ENCODE results near the gene C1QL1.

C1QL1 gene

GRCh38 chr17:44968225-44969143 is at the start of gene C1QL1:
C1QL1 (minus strand) TSS chr17:44968303; CDS start chr17:44968048, 255 bp downstream.
- peak; percentile 94 for DNase-seq

- DNase-seq: no peak
These were observed 48.7 kb upstream of the C1QL1 start for GRCh38 chr17:45016823-45017222.

DNA sequence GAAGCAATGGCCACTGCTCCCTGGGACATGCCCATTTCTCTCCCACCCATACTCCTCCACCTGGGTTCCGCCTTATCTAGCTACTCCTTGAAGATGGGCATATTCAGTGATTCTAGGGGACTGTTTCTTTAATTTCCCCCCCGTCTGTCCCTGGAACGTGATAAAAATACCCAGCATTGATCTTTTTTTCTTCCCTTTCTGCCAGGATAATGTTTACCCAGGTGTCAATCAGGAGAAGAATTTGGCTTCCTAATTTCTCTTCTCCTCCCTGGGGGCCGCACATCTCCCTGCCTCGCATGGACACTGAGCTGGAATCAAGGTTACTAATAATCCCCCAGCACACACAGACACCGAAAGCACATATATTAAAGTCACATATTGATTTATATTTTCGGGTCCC is 48.1 kb upstream of the C1QL1 start:
- no peak for DNase-seq

- no peak for DNase-seq
These were observed 45.2 kb upstream of the C1QL1 start for GRCh38 chr17:45013021-45013997.

GRCh38 chr17:45011767-45012166 is 43.7 kb upstream of the C1QL1 start:
- DNase-seq: no peak

DNA sequence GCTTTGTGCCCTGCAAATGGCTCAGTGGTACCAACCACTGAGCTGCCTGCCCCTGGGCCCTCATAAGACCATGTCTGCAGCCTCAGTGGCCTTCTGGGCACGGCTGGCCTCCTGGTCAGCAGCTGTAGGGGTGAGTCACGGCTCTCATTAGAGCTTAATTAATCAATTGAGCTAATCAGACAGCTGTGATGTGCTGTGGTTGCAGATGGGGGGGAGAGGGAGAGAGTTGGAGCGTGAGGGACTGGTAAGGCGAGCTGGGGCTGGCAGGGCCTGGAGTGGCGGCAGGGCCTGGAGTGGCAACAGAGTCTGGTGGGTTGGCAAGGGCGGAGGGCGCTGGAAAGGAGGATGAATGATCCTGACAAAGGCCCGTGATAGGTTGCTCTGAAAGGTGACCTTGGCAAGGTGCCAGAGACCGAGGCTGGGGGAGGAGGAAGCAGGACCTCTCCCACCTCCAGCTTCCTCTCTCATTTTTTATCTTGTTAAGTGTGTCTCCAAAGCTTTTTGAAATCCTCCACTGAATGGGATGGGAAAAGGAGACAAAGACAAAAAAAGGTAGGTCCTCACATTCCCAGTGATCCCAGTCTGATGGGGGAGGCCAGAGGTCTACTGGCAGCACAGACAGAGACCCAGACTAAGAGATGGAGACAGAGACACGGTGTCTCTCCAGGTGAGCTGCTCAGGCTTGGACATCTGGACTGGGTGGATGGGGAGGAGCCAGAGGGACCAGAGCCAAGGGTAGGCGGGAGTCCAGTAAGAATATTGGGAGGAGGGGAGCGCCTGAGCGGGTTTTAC is 41.8 kb upstream of the C1QL1 start:
- DNase-seq: no peak

DNA sequence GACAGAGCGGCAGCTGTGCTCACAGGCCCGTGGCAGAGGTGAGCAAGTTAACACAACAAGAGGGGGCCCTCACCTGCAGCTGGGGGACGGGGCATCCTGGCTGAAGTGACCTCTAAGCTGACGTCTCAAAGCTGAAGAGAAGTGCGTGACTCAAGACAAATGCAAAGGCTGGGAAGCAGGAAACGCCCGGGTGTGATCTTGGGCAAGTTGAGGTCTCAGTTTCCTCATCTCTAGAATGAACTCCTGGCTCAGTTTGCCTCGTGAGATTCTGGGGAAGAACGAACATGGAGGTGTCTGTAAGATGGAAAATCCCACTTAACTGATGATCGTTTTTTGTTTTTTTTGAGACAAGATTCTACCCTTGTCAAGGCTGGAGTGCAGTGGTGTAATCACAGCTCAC is 40.1 kb upstream of the C1QL1 start:
- no peak for DNase-seq

DNA sequence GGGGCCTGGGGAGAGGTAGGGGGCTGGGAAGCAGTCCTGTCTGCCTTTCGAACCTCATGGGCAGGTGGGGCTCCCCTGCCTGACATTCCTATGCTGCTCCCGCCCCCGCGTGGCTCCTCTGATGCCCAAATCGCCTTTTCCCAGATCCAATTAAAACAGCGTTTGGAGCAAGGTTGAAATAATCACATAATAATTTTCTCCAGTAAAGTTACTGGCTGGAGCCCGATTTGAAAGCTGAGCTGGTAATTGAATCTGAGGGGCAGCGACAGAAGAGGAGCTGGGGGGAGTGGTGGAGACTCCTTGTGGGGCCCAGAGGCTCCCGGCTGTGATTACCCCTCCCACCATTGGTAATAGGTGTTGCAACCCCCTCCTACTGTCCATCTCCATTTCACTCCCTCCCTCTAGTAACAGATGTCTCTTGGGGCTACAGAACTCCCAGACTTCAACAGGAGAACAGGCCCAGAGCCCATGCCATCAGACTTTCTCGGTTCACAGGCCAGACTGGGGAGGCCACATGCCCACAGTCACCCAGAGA is 38.9 kb upstream of the C1QL1 start:
- DNase-seq: no peak

GRCh38 chr17:45005700-45006099 is 37.6 kb upstream of the C1QL1 start:
- no peak for DNase-seq

- no peak for DNase-seq
These were observed 36.3 kb upstream of the C1QL1 start for GRCh38 chr17:45004388-45004787.

GRCh38 chr17:45003877-45004276 is 35.8 kb upstream of the C1QL1 start:
- no peak for DNase-seq

DNA sequence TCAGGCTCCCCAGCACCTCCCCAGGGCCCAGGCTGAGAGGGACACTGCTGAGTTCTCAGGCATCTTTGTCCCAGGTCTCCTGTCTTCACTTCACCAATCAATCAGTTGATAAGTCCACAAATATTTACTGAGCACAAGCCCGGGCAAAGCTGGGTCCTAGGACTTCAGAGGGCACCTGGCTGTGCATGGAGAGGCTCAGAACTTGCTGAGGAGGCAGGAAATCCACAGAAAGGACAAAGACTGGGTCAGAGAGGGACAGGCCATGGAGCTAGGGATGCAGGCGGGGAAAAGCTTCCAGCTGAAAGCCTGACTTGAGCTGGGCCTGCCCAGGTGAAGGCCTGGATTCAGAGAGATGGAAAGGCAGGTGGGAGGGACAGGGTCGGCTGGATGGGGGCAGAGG is 33.2 kb upstream of the C1QL1 start:
- no peak for DNase-seq

DNA sequence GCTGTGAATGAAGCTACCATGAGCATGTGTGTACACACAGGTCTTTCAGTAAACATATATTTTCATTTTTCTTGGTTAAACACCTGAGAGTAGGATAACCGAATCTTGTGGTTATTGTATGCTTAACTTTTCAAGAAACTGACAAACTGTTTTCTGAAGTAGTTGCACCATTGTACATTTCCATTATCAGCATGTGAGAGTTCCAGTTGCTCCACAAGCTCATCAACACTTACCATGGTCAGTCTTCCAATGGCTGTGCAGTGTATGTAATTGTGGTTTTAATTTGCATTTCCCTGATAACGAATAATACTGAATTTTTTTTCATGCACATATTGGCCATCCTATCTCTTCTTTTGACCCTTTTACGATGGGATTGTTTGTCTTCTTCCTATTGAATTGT is 31.3 kb upstream of the C1QL1 start:
- DNase-seq: no peak

- no peak for DNase-seq
These were observed 30.5 kb upstream of the C1QL1 start for GRCh38 chr17:44998646-44999045.

DNA sequence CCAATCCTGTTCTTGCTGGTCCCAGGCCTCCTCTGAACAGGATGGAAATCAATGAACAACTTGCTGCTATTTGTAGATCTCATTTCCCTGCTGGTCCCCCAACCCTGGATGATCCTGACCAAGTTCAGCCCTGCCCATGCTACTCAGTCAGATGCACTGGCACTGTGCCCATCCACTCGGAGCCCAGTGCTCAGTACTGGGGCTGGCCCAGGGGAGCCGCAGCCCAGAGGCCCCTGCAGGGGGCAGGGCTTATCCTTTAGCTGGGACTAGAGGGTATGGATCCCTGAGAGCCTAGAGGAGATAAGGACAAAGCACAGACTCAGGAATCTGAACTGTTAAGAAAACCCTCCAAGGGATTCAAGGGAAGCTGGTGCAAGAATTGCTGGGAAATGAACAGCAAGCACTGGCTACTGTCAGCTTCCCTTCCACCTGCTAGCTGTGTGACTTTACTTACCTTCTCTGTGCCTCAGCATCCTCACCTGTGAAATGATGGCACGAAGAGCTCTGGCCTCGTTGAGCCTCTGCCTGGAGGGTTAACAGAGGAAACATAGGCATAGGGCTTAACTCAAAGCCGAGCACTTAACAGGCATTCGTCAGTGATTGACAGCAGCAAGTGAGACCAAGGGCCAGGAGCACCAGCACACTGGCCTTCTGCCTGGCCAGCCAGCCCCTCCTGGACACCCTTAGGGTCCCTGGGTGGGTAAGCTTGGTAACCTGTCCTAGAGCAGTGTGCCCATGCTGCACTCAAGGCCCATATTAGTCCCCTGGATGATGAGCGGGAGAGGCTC is 29.8 kb upstream of the C1QL1 start:
- DNase-seq: no peak

GRCh38 chr17:44996304-44996703 is 28.2 kb upstream of the C1QL1 start:
- no peak for DNase-seq

DNA sequence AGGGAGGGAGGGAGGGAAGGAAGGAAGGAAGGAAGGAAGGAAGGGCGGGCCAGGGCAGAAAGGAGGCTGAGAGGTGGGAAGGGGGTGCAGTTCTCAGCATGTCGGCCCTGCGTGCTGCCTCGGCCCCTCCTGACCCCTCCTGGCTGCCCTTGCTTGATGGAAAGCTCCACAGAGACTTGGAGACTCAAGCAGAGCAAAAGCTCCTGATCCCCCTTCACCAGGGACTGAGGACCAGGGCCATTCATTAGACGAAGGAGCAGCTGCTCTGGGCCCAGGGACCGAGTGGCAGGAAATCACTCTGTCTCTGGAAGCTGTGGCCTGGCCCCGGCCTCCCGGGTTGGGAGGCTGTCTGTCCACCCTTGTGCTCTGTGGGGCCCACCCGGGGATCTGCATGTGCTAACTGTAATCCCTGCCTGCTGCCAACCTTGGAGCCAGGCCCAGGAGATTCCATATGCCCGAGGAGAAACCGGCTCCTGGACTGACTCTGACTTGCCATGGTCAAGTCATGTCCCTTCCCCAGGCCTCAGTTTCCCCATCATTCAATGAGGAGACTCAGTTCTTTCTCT is 27.4 kb upstream of the C1QL1 start:
- DNase-seq: no peak

DNA sequence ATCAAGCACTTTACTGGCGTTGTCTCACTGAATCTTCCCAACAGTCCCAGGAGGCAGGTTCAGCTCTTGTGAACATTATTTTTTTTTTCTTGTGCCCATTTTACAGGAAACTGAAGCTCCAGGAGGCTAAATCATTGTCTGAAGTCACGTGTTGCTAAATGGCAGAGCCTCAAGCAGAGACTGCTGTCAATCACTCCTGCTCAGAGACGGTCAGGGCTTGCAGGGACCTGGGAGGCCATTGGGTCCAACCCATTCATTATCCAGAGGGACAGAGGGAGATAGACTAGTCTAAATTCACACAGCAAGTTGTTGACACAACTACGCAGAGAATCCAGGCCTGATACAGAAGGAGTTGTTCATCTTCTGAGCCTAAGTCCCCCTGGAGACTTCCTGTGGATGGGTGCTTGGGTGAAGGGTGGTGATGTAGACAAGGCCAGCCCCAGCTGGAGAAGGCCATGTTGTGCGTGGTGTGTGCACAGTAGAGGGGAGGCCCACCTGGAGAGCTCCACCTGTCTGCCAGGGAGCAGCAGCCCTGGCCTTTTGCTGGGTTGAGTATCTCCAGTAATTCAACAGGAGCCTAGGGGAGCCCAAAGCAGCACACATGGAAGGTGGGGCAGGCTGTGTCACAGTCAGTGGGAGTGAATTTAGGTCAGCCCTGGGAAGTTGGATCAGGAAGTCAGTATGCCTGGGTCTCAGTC is 24.3 kb upstream of the C1QL1 start:
- DNase-seq: peak; percentile 43

- no peak for DNase-seq
These were observed 22.9 kb upstream of the C1QL1 start for GRCh38 chr17:44990994-44991393.

DNA sequence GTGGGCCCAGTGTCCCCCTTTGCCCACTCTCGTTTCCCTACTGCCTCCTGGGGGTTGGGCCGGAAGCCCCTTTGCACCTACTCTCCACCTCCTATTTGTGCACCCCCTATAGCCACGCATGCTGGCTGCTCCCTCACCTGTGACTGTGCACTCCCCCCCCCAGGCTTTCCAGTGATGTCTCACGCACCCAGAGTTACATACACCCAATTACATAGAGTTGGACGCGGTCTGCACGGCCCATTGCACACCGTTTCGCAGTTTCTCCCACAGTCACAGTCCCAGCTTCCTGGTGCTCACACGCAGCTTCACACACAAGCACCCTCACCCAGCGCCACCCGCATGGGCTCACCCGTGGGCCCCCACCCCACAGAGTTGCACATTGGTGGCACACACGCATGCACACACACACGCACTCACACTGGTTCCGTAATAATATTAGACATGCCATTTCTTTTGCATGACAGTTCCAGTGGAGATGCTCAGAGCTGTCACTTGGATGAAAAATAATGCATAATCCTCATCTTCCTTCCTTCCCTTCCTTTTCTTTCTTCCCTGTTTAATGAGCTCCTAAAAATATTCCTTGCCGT is 21.5 kb upstream of the C1QL1 start:
- DNase-seq: no peak

Data from NCI-H774 (cell line).